ENCODE results near the gene ARPC4. TPM values are rescaled to one million over a fixed set of nuclear protein-coding genes. Genes with fewer than 3 reads are reported as not detected.

Gene ARPC4
- total RNA-seq, 4 donors from 2014 or later = 96.8 to 147 (median 143) TPM

DNA sequence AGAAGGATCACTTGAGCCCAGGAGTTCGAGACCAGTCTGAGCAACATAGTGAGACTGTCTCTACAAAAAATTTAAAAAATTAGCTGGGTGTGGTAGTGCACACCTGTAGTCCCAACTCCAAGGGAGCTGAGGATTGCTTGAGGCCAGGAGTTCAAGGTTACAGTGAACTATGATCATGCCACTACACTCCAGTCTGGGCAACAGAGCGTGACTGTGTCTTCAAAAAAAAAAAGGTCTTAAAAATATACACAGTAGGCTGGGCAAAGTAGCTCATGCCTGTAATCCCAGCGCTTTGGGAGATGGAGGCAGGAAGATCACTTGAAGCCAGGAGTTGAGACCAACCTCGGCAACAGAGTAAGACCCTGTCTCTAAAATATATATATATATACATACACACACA is 12.0 kb upstream of the ARPC4 start:
- Histone ChIP-seq H3K4me3 (no peak overlapping the region), H3K27me3 (no peaks in the 10 kb centered on the region), H3K27ac (no peak overlapping the region), H3K9me3 (no peaks in the 10 kb centered on the region), H3K4me1 (no peaks in the 10 kb centered on the region), H3K36me3 (peaks cover 0 to 55% of the 10 kb centered on the region in 2 donors)
- in situ Hi-C loops (cut with MboI; ENCODE audit: low sequenced_read_pairs in 4 of 4) = no loop called here
- intact Hi-C loops (cut with DNase I; ENCODE audit: low total_unique reads) = no loop called here
- DNase-seq (no peak), ATAC-seq (no peak)
- TF ChIP-seq POLR2A (IDR thresholded peaks at IDR 0.05) = no peak
- TF ChIP-seq, protein P1, sequence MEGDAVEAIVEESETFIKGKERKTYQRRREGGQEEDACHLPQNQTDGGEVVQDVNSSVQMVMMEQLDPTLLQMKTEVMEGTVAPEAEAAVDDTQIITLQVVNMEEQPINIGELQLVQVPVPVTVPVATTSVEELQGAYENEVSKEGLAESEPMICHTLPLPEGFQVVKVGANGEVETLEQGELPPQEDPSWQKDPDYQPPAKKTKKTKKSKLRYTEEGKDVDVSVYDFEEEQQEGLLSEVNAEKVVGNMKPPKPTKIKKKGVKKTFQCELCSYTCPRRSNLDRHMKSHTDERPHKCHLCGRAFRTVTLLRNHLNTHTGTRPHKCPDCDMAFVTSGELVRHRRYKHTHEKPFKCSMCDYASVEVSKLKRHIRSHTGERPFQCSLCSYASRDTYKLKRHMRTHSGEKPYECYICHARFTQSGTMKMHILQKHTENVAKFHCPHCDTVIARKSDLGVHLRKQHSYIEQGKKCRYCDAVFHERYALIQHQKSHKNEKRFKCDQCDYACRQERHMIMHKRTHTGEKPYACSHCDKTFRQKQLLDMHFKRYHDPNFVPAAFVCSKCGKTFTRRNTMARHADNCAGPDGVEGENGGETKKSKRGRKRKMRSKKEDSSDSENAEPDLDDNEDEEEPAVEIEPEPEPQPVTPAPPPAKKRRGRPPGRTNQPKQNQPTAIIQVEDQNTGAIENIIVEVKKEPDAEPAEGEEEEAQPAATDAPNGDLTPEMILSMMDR (IDR thresholded peaks at IDR 0.05 in 4 of 5, conservative IDR thresholded peaks at IDR 0.05 in 1 of 5) = no peak

DNA sequence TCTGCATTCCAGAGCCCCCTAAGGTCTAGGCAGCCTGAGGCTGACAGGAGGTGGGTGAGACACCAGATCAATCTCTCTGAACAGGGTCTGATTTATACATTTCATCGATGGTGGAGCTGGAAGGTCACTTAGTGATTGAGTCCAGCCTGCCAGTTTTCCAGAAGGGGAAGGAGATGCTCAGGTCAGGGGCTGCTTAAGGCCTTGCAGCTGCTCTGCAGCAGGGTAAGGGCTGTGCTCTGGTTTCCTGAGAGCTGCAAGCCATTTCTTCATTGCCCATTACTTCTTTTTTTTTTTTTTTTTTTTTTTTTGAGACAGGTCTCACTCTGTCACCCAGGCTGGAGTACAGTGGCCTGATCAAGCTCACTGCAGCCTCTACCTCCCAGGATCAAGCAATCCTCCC is 11.3 kb upstream of the ARPC4 start:
- Histone ChIP-seq H3K27ac (no peak overlapping the region), H3K4me3 (no peak overlapping the region), H3K4me1 (no peaks in the 10 kb centered on the region), H3K27me3 (no peaks in the 10 kb centered on the region), H3K9me3 (no peaks in the 10 kb centered on the region), H3K36me3 (peaks cover 0 to 61% of the 10 kb centered on the region in 2 donors)
- no peak for ATAC-seq
- no peak for TF ChIP-seq POLR2A (IDR thresholded peaks at IDR 0.05)
- TF ChIP-seq, protein P1 (IDR thresholded peaks at IDR 0.05 in 4 of 5, conservative IDR thresholded peaks at IDR 0.05 in 1 of 5) = no peak
- in situ Hi-C loops (cut with MboI; ENCODE audit: low sequenced_read_pairs in 4 of 4) = no loop called here
- no peak for DNase-seq
- intact Hi-C loops (cut with DNase I; ENCODE audit: low total_unique reads) = no loop called here

DNA sequence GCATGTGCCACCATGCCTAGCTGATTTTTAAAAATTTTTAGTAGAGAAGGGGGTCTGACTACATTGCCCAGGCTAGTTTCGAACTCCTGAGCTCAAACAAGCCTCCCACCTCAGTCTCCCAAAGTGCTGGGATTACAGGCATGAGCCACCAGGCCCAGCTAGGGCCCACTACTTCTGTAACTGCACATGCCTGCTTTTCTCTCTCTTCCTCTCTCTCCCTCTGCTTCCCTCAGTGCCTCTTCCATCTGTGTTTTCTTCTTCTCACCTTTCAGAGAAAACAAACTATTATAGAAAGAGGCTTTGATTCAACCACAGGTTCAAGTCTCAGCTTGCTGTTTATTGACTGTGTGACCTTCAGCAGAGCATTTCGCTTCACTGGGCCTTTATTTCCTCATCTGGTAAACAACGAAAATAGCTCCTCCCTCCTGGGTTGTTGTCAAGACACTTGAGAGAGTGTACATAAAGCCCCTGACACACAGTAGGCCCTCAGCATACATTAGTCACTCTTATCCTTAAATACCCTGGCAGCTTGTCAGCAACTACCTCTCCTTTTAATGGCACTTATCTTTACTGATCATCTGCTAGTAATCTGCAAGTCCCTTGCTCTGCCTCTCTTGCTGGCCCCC is 10.8 kb upstream of the ARPC4 start:
- Histone ChIP-seq H3K4me1 (no peaks in the 10 kb centered on the region), H3K27me3 (no peaks in the 10 kb centered on the region), H3K27ac (no peak overlapping the region), H3K36me3 (peaks cover 0 to 66% of the 10 kb centered on the region in 2 donors), H3K9me3 (no peaks in the 10 kb centered on the region), H3K4me3 (no peak overlapping the region)
- DNase-seq (no peak), ATAC-seq (no peak)
- TF ChIP-seq POLR2A (IDR thresholded peaks at IDR 0.05) = no peak
- TF ChIP-seq, protein P1 (IDR thresholded peaks at IDR 0.05 in 4 of 5, conservative IDR thresholded peaks at IDR 0.05 in 1 of 5) = no peak
- in situ Hi-C loops (cut with MboI; ENCODE audit: low sequenced_read_pairs in 4 of 4) (no loop called here), intact Hi-C loops (cut with DNase I; ENCODE audit: low total_unique reads) (no loop called here)

DNA sequence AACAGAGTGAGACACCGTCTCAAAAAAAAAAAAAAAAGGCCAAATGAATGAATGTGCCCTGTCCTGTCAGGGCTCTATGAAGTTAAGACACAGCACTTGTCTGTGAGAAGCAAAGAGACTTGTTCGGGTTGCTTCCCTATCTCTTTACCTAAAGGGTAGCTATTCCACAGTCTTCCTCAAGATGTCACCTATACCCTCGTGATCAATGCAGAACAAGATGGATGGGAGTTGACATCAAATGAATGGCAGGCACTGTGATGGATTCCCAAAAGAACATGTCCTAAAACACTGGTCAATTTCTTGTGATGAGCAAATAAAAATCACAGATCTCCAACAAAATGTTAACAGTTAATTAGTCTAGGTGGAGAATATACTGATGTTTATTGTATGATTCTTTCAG is 10.1 kb upstream of the ARPC4 start:
- no peaks in the 10 kb centered on the region for H3K27me3 ChIP-seq
- DNase-seq (no peak), ATAC-seq (no peak)
- intact Hi-C loops (cut with DNase I; ENCODE audit: low total_unique reads) (no loop called here), in situ Hi-C loops (cut with MboI; ENCODE audit: low sequenced_read_pairs in 4 of 4) (no loop called here)
- no peak overlapping the region for H3K27ac ChIP-seq
- H3K4me1 ChIP-seq = no peaks in the 10 kb centered on the region
- peaks cover 0 to 67% of the 10 kb centered on the region in 2 donors for H3K36me3 ChIP-seq
- TF ChIP-seq, protein P1 (IDR thresholded peaks at IDR 0.05 in 4 of 5, conservative IDR thresholded peaks at IDR 0.05 in 1 of 5) = no peak
- no peak for TF ChIP-seq POLR2A (IDR thresholded peaks at IDR 0.05)
- H3K4me3 ChIP-seq = no peak overlapping the region
- no peaks in the 10 kb centered on the region for H3K9me3 ChIP-seq

DNA sequence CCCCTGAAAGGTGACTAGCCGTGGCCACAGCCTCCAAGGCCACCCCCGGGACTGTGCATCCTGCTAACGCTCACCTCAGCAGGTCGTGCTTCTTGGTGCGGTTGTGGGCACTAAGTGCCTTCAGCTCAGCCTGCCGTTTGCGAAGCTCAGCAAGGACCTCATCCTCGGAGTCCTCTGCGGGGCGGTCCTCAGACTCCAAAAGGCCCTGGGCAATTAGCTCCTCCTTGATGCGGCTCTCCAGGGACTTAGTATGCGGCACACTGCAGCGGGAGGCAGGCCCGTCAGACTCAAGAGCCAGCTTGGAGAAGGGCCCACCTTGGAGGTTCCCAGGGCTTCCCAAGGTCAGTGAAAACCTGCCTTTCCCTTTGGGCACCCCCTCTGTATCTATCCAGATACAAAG is 8.9 kb upstream of the ARPC4 start:
- H3K4me3 ChIP-seq = no peak overlapping the region
- no peak overlapping the region for H3K27ac ChIP-seq
- H3K27me3 ChIP-seq = no peaks in the 10 kb centered on the region
- H3K9me3 ChIP-seq = no peaks in the 10 kb centered on the region
- ATAC-seq (no peak), DNase-seq (no peak)
- H3K36me3 ChIP-seq = peaks cover 0 to 69% of the 10 kb centered on the region in 2 donors
- in situ Hi-C loops (cut with MboI; ENCODE audit: low sequenced_read_pairs in 4 of 4) = no loop called here
- TF ChIP-seq, protein P1 (IDR thresholded peaks at IDR 0.05 in 4 of 5, conservative IDR thresholded peaks at IDR 0.05 in 1 of 5) = no peak
- TF ChIP-seq POLR2A (IDR thresholded peaks at IDR 0.05) = no peak
- intact Hi-C loops (cut with DNase I; ENCODE audit: low total_unique reads) = no loop called here
- no peaks in the 10 kb centered on the region for H3K4me1 ChIP-seq

Data from gastrocnemius medialis (tissue), 4 donors.